Lower leg skin (tissue), 3 donors: ENCODE measurements around the gene DICER1.

Experiments
- POLR2A ChIP-seq, 2 donors: fragments of 450-650 bp; IDR thresholded peaks; one replicate each; pipeline ENCODE4 v1.6.1; 2016 to 2017; ENCODE audit warnings: antibody characterized with exemption in 2 of 2, mild to moderate bottlenecking in 1 of 2, moderate library complexity in 1 of 2
- TF ChIP-seq, protein P1 (sequence below), 3 donors: fragments of 450-650 bp; IDR thresholded peaks; one replicate each; pipeline ENCODE4 v1.5.1; 2016; ENCODE audit warnings: antibody characterized with exemption in 3 of 3, mild to moderate bottlenecking in 3 of 3, moderate library complexity in 2 of 3

DNA sequence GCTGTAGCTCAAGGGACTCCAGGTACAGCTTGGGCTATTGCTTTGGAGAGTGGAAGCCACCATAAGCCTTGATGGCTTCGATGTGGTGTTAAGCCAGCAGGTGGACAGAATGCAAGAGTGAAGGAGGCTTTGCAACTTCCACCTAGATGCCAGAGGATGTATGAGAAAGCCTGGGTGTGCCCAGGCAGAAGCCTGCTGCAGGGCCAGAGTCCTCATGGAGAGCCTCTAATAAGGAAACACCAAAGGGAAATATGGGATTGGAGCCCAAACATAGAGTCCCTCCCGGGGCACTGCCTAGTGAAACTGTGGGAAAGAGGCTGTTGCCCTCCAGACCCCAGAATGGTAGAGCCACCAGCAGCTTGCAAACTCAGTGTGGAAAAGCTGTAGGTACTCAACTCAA is 9.8 kb upstream of the DICER1 start:
- TF ChIP-seq, protein P1, sequence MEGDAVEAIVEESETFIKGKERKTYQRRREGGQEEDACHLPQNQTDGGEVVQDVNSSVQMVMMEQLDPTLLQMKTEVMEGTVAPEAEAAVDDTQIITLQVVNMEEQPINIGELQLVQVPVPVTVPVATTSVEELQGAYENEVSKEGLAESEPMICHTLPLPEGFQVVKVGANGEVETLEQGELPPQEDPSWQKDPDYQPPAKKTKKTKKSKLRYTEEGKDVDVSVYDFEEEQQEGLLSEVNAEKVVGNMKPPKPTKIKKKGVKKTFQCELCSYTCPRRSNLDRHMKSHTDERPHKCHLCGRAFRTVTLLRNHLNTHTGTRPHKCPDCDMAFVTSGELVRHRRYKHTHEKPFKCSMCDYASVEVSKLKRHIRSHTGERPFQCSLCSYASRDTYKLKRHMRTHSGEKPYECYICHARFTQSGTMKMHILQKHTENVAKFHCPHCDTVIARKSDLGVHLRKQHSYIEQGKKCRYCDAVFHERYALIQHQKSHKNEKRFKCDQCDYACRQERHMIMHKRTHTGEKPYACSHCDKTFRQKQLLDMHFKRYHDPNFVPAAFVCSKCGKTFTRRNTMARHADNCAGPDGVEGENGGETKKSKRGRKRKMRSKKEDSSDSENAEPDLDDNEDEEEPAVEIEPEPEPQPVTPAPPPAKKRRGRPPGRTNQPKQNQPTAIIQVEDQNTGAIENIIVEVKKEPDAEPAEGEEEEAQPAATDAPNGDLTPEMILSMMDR (IDR thresholded peaks at IDR 0.05) = no peak
- no peak for TF ChIP-seq POLR2A (IDR thresholded peaks at IDR 0.05)
